Natural killer cell (primary cell): ENCODE results near the gene ZFP92. TPM values are rescaled to one million over a fixed set of nuclear protein-coding genes. Genes with fewer than 3 reads are reported as not detected.
"Not testable (repeated sequence)": the region's sequence is repeated elsewhere in the genome, so short reads cannot be mapped to it uniquely, and the experiment has no call there.

Source experiments
- ATAC-seq, 3 donors: fragments of 150-1000 bp in 2 of 3; fragments of 200-7000 bp in 1 of 3; cut with Tn5 transposase; 1 replicate in 1 of 3; 2 replicates in 2 of 3; pipeline ENCODE4 v1.10.0; 2021; ENCODE audit warnings: mild to moderate bottlenecking in 2 of 3, moderate library complexity in 2 of 3
- DNase-seq, 2 donors: peaks; one replicate each; pipeline versions ENCODE4 v3.0.0 to v3.0.0-alpha.2; 2013 to 2021; ENCODE audit warnings: mixed read lengths in 1 of 2
- H3K27ac ChIP-seq: one replicate; pipeline ENCODE4 v1.5.1; 2013; ENCODE audit warnings: mild to moderate bottlenecking, low read length
- H3K27me3 ChIP-seq: one replicate; pipeline ENCODE4 v1.6.1; 2013; ENCODE audit warnings: low read length; ENCODE audit not compliant: control insufficient read depth, insufficient read depth
- H3K36me3 ChIP-seq: one replicate; pipeline ENCODE4 v1.6.1; 2013; ENCODE audit warnings: low read length; ENCODE audit not compliant: control insufficient read depth, insufficient read depth
- H3K4me1 ChIP-seq: one replicate; pipeline ENCODE4 v1.6.1; 2013; ENCODE audit warnings: low read length; ENCODE audit not compliant: control insufficient read depth, insufficient read depth
- H3K4me3 ChIP-seq: one replicate; pipeline ENCODE4 v1.5.1; 2013; ENCODE audit warnings: low read length
- H3K9me3 ChIP-seq: one replicate; pipeline ENCODE4 v1.6.1; 2013; ENCODE audit warnings: low read length; ENCODE audit not compliant: control insufficient read depth, insufficient read depth
- H3K27ac Mint-ChIP-seq, 2 donors: one replicate each; pipeline ENCODE4 v1.8.0; 2022; ENCODE audit warnings: mild to moderate bottlenecking in 2 of 2, mixed read lengths in 2 of 2, moderate library complexity in 1 of 2
- H3K27me3 Mint-ChIP-seq, 2 donors: one replicate each; pipeline ENCODE4 v1.8.0; 2022; ENCODE audit warnings: low read depth in 2 of 2, mixed read lengths in 2 of 2
- H3K36me3 Mint-ChIP-seq: one replicate; pipeline ENCODE4 v1.8.0; 2022; ENCODE audit warnings: mixed read lengths
- H3K4me1 Mint-ChIP-seq, 2 donors: one replicate each; pipeline ENCODE4 v1.8.0; 2022; ENCODE audit warnings: mixed read lengths in 2 of 2
- H3K4me3 Mint-ChIP-seq: one replicate; pipeline ENCODE4 v1.8.0; 2022; ENCODE audit warnings: mild to moderate bottlenecking, moderate library complexity, mixed read lengths
- H3K9me3 Mint-ChIP-seq, 2 donors: one replicate each; pipeline ENCODE4 v1.8.0; 2022; ENCODE audit warnings: mixed read lengths in 2 of 2
- CTCF ChIP-seq: fragments of 200-600 bp; IDR thresholded peaks from one replicate; pipeline ENCODE4 v1.8.0; 2022; ENCODE audit warnings: antibody characterized with exemption
- WGBS: methylation state at CpG from one replicate; pipeline ENCODE4 v1.1.7; 2013; ENCODE audit warnings: missing lambda C conversion rate; ENCODE audit not compliant: insufficient coverage; 5-methylcytosine and 5-hydroxymethylcytosine counted together
- intact Hi-C: fragments of 100-400 bp; cut with micrococcal nuclease; formaldehyde crosslinking; loops from one replicate; pipeline ENCODE4 v1.14.2; 2022
- total RNA-seq, 4 donors: library from RNA; stranded (reverse); fragments of 120-200 nt in 1 of 4; gene quantifications; one replicate each; pipeline versions ENCODE4 v1.2.3 to v1.2.4, GENCODE V29; 2013 to 2022

Gene ZFP92
- total RNA-seq, 3 donors from 2014 or later (not counting 1 experiment from before 2014, with no cell fraction given): 1.6 to 3.3 (median 2.9) TPM

GRCh38 chrX:153401133-153401764 lies 10.0 kb upstream of the ZFP92 start, which contains the start of gene PNMA6E:
Gene PNMA6E (minus strand): TSS chrX:153401350. CDS start chrX:153398849, 2,501 bp downstream.
- Mint-ChIP-seq H3K27me3 (peaks cover 4 to 12% of the 10 kb centered on the region in 2 donors), H3K9me3 (no peaks in the 10 kb centered on the region), H3K27ac (no peak within 1 kb of the TSS), H3K36me3 (no peaks in the 10 kb centered on the region), H3K4me1 (no peaks in the 10 kb centered on the region), H3K4me3 (no peak within 1 kb of the TSS)
- TF ChIP-seq CTCF: no peak
- ATAC-seq (no peak), DNase-seq (no peak)
- Histone ChIP-seq H3K27me3 (no peaks in the 10 kb centered on the region), H3K4me1 (no peaks in the 10 kb centered on the region), H3K9me3 (no peaks in the 10 kb centered on the region), H3K4me3 (no peak within 1 kb of the TSS), H3K27ac (no peak within 1 kb of the TSS), H3K36me3 (no peaks in the 10 kb centered on the region)
- WGBS: 98% methylated on average over 28 of the region's 29 CpGs
- intact Hi-C loops: no loop called here

- H3K27me3 Mint-ChIP-seq: peaks cover 4 to 12% of the 10 kb centered on the region in 2 donors
- H3K4me3 Mint-ChIP-seq, H3K4me3 ChIP-seq, intact Hi-C loops, H3K9me3 Mint-ChIP-seq, H3K36me3 Mint-ChIP-seq, H3K27ac Mint-ChIP-seq, H3K9me3 ChIP-seq, H3K36me3 ChIP-seq, H3K4me1 Mint-ChIP-seq, ATAC-seq, H3K27ac ChIP-seq, DNase-seq, H3K4me1 ChIP-seq, H3K27me3 ChIP-seq: not testable (repeated sequence)
- WGBS: 86% methylated on average over 3 of the region's 5 CpGs
These were observed 6.9 kb upstream of the ZFP92 start for GRCh38 chrX:153404333-153404732.

GRCh38 chrX:153405426-153405825 lies 5.8 kb upstream of the ZFP92 start:
- no peak for TF ChIP-seq CTCF

GRCh38 chrX:153406011-153406410 lies 5.3 kb upstream of the ZFP92 start:
- Histone ChIP-seq H3K27me3 (no peaks in the 10 kb centered on the region), H3K4me1 (peaks cover 2% of the 10 kb centered on the region), H3K9me3 (no peaks in the 10 kb centered on the region), H3K36me3 (no peaks in the 10 kb centered on the region), H3K4me3 (no peak overlapping the region), H3K27ac (no peak overlapping the region)
- ATAC-seq: no peak
- WGBS: 90% methylated on average over 8 of the region's 9 CpGs
- no peak overlapping the region for H3K4me3 Mint-ChIP-seq
- no peaks in the 10 kb centered on the region for H3K36me3 Mint-ChIP-seq
- H3K27me3 Mint-ChIP-seq: peaks cover 4 to 12% of the 10 kb centered on the region in 2 donors
- no peak for DNase-seq
- no peak overlapping the region for H3K27ac Mint-ChIP-seq
- H3K9me3 Mint-ChIP-seq: no peaks in the 10 kb centered on the region
- intact Hi-C loops: no loop called here
- TF ChIP-seq CTCF: no peak
- no peaks in the 10 kb centered on the region for H3K4me1 Mint-ChIP-seq

More at GRCh38 chrX:153405426-153405825, 5.8 kb upstream of the ZFP92 start:
- Histone ChIP-seq H3K27ac (no peak overlapping the region), H3K4me1 (no peaks in the 10 kb centered on the region), H3K4me3 (no peak overlapping the region), H3K27me3 (no peaks in the 10 kb centered on the region), H3K36me3 (no peaks in the 10 kb centered on the region), H3K9me3 (no peaks in the 10 kb centered on the region)
- ATAC-seq (no peak), DNase-seq (no peak)
- H3K27ac Mint-ChIP-seq: no peak overlapping the region
- no peaks in the 10 kb centered on the region for H3K9me3 Mint-ChIP-seq
- 27% methylated on average over 5 of the region's 5 CpGs for WGBS
- no peak overlapping the region for H3K4me3 Mint-ChIP-seq
- H3K27me3 Mint-ChIP-seq: peaks cover 4 to 12% of the 10 kb centered on the region in 2 donors
- intact Hi-C loops: no loop called here
- no peaks in the 10 kb centered on the region for H3K36me3 Mint-ChIP-seq
- H3K4me1 Mint-ChIP-seq: no peaks in the 10 kb centered on the region
